Osteoblast (primary cell): ENCODE measurements around the gene GRB10. TPM values are rescaled to one million over a fixed set of nuclear protein-coding genes. Genes with fewer than 3 reads are reported as not detected.

ENCODE experiments used
- DNase-seq: peaks from one replicate; pipeline ENCODE4 v3.0.0; 2011; ENCODE audit warnings: low spot score, mixed read lengths; ENCODE audit not compliant: insufficient read length; ENCODE audit errors: missing footprints
- H2AFZ ChIP-seq: 2 replicates; pipeline ENCODE4 v1.6.0; 2011; ENCODE audit warnings: mild to moderate bottlenecking, low read length
- H3K27ac ChIP-seq: 2 replicates; pipeline ENCODE4 v1.5.1; 2011; ENCODE audit warnings: mild to moderate bottlenecking, low read depth, low read length, moderate library complexity
- H3K27me3 ChIP-seq: 2 replicates; pipeline ENCODE4 v1.6.0; 2012; ENCODE audit warnings: mild to moderate bottlenecking, control low read depth, inconsistent platforms, low read length, moderate library complexity; ENCODE audit not compliant: insufficient read depth
- H3K36me3 ChIP-seq: 2 replicates; pipeline ENCODE4 v1.5.1; 2011; ENCODE audit warnings: mild to moderate bottlenecking, low read length, control low read depth, moderate library complexity; ENCODE audit not compliant: insufficient read depth
- H3K4me1 ChIP-seq: 2 replicates; pipeline ENCODE4 v1.5.1; 2011; ENCODE audit warnings: mild to moderate bottlenecking, low read length, control low read depth, moderate library complexity; ENCODE audit not compliant: insufficient read depth
- H3K4me2 ChIP-seq: 2 replicates; pipeline ENCODE4 v1.6.0; 2011; ENCODE audit warnings: mild to moderate bottlenecking, low read length; ENCODE audit not compliant: insufficient read depth
- H3K4me3 ChIP-seq: fragments of 200-600 bp; sonication (generic); 3 replicates; pipeline ENCODE4 v1.5.1; 2012; ENCODE audit warnings: mild to moderate bottlenecking, low read length, inconsistent platforms; ENCODE audit not compliant: insufficient read depth
- H3K79me2 ChIP-seq: 2 replicates; pipeline ENCODE4 v1.6.0; 2012; ENCODE audit warnings: mild to moderate bottlenecking, low read length, control low read depth, inconsistent platforms; ENCODE audit not compliant: insufficient read depth
- H3K9me3 ChIP-seq: 2 replicates; pipeline ENCODE4 v1.5.1; 2011; ENCODE audit warnings: low read depth, low read length, control low read depth
- H4K20me1 ChIP-seq: 2 replicates; pipeline ENCODE4 v1.6.0; 2012; ENCODE audit warnings: mild to moderate bottlenecking, low read length, control low read depth; ENCODE audit not compliant: insufficient read depth
- total RNA-seq: library from RNA; depleted of rRNA; stranded (reverse); fragments of >200 nt; gene quantifications from 2 replicates; pipeline ENCODE4 v1.2.3, GENCODE V29; 2012
- TF ChIP-seq, protein P1 (sequence below): IDR thresholded peaks from 2 replicates; pipeline ENCODE4 v1.5.1; 2011; ENCODE audit warnings: mild to moderate bottlenecking, low read depth, low read length, moderate library complexity; ENCODE audit errors: extremely low read depth

The GRB10 gene
- total RNA-seq, 1 donor: 62.6 TPM

DNA sequence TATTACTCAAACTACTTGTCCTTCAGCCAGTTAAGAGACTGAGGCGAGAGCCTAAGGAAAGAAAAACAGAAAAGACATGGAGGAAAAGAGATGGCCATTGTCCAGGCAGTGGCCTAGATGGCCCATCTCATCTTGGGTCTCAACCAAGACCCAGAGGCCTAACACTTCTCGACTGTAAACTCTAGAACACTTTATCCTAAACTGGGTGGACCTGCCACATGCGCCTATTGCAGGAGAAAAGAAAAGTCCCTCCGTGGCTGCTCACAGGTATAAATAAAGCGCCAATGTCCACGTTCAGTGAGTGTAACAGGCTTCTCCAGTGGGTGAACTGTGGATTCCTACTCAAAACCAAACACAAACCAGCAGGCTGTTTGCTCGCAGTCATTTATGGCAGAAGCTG is 124.8 kb downstream of the GRB10 start:
- H4K20me1 ChIP-seq: peaks cover 56% of the 10 kb centered on the region
- H3K9me3 ChIP-seq: no peaks in the 10 kb centered on the region
- H3K4me3 ChIP-seq: no peak overlapping the region
- peak overlapping the region; percentile 21 for H3K4me2 ChIP-seq
- DNase-seq: no peak
- H3K4me1 ChIP-seq: peaks cover 28% of the 10 kb centered on the region
- TF ChIP-seq, protein P1, sequence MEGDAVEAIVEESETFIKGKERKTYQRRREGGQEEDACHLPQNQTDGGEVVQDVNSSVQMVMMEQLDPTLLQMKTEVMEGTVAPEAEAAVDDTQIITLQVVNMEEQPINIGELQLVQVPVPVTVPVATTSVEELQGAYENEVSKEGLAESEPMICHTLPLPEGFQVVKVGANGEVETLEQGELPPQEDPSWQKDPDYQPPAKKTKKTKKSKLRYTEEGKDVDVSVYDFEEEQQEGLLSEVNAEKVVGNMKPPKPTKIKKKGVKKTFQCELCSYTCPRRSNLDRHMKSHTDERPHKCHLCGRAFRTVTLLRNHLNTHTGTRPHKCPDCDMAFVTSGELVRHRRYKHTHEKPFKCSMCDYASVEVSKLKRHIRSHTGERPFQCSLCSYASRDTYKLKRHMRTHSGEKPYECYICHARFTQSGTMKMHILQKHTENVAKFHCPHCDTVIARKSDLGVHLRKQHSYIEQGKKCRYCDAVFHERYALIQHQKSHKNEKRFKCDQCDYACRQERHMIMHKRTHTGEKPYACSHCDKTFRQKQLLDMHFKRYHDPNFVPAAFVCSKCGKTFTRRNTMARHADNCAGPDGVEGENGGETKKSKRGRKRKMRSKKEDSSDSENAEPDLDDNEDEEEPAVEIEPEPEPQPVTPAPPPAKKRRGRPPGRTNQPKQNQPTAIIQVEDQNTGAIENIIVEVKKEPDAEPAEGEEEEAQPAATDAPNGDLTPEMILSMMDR: no peak
- no peak overlapping the region for H2AFZ ChIP-seq
- H3K27ac ChIP-seq: no peak overlapping the region
- peaks cover 4% of the 10 kb centered on the region for H3K36me3 ChIP-seq
- peaks cover 10% of the 10 kb centered on the region for H3K79me2 ChIP-seq
- H3K27me3 ChIP-seq: no peaks in the 10 kb centered on the region

DNA sequence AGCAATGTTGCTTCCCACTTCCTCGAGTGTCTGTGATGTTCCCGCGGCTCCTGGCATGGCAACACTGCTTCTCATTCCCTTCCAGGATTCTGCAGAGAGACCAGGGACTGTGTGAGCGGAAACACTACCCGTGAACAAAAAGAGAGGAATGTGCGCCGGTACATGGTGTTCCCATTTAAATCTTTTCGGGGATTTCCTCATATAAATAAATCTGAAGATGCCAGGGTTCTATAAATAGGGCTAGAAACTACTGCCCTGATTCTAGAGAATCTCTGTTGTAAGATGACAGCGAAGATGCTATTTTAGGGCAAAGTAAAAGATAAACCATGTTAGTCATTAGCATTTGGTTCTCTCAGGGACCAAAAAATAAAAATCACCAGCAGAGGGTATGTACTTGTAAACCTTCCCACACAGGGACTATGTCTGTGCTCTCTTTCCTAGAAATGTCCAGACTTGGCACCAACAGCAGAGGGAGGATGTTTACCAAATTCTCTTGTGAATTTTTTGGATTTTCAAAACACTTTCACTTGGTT is 125.3 kb downstream of the GRB10 start:
- Histone ChIP-seq H3K9me3 (no peaks in the 10 kb centered on the region), H3K4me3 (no peak overlapping the region), H3K4me1 (peaks cover 32% of the 10 kb centered on the region), H3K36me3 (peaks cover 4% of the 10 kb centered on the region), H2AFZ (no peak overlapping the region), H3K27me3 (no peaks in the 10 kb centered on the region), H3K4me2 (peak overlapping the region; percentile 21), H4K20me1 (peaks cover 56% of the 10 kb centered on the region), H3K79me2 (peaks cover 10% of the 10 kb centered on the region), H3K27ac (no peak overlapping the region)
- TF ChIP-seq, protein P1: no peak
- peak; percentile 91 for DNase-seq

DNA sequence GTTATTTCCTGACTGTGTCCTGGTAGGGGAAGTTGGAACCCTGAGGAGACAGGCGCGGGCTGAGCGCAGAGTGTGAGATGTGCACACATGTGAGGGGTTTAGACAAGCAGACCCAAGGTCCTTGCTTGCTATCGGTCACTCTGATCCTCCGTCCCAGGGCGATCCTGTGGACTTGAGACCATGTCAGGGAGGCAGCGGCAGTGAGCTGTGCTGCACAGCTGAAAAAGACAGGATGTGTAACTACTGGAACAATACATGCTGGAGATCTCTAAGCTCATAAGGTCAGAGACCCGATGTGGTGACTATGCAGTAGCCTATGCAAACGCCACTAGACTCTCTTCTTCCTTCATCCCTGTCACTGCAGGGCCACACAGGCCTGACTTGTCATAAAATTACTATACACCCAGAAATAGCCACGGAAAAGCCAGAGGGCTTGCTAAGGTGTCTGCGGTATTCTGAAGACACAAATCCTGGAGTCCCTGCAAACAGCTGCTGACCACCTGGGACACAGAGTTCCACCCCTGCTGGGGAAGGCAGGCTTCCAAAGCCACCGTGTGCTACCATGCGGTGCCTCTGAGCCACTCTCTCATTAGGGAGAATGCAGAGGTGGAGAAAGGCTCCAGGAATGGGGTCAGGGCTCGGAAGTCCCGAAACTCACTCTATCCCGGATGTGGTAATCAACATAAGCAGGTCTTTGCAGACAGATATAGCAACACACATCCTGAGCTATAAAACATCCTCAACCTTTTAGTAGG is 126.4 kb downstream of the GRB10 start:
- DNase-seq: peak; percentile 39
- TF ChIP-seq, protein P1: no peak
- no peak overlapping the region for H3K4me2 ChIP-seq

DNA sequence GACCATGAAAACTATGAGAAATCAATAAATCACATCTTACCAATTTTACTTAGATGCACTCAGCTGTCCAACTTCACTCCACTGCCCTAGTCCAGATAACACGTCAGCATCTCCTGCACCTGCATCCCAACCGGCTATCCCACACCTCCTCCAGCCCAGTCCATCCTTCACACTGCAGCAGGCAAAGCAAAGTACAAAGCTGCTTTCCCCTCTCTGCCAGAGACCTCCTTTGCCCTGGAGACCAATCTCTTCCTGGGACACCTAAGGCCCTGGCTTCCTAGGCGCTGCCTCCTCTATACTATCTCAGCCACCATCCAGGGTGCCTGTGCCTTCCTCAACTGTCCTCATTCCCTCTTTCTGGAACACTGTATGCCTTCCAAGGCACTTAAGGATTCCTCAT is 127.2 kb downstream of the GRB10 start:
- DNase-seq: no peak
- peaks cover 32% of the 10 kb centered on the region for H3K4me1 ChIP-seq

More for the DNA sequence above, 126.4 kb downstream of the GRB10 start:
- no peak overlapping the region for H3K27ac ChIP-seq
- peaks cover 49% of the 10 kb centered on the region for H4K20me1 ChIP-seq
- H3K9me3 ChIP-seq: no peaks in the 10 kb centered on the region
- no peaks in the 10 kb centered on the region for H3K36me3 ChIP-seq
- peaks cover 10% of the 10 kb centered on the region for H3K79me2 ChIP-seq
- H3K4me3 ChIP-seq: no peak overlapping the region
- H3K27me3 ChIP-seq: no peaks in the 10 kb centered on the region
- no peak overlapping the region for H2AFZ ChIP-seq
- peaks cover 32% of the 10 kb centered on the region for H3K4me1 ChIP-seq

More for the DNA sequence above, 127.2 kb downstream of the GRB10 start:
- Histone ChIP-seq H3K27ac (no peak overlapping the region), H3K4me2 (no peak overlapping the region), H2AFZ (no peak overlapping the region), H3K36me3 (no peaks in the 10 kb centered on the region), H3K4me3 (no peak overlapping the region), H3K9me3 (no peaks in the 10 kb centered on the region), H4K20me1 (peaks cover 49% of the 10 kb centered on the region), H3K79me2 (peaks cover 10% of the 10 kb centered on the region), H3K27me3 (no peaks in the 10 kb centered on the region)
- TF ChIP-seq, protein P1: no peak
